ENCODE results near the gene CASKIN2. TPM values are rescaled to one million over a fixed set of nuclear protein-coding genes. Genes with fewer than 3 reads are reported as not detected.

The CASKIN2 gene
- total RNA-seq, 1 donor from 2014 or later = 13.9 TPM

GRCh38 chr17:75518983-75519537 is 3.7 kb upstream of the CASKIN2 start:
- ATAC-seq = no peak

DNA sequence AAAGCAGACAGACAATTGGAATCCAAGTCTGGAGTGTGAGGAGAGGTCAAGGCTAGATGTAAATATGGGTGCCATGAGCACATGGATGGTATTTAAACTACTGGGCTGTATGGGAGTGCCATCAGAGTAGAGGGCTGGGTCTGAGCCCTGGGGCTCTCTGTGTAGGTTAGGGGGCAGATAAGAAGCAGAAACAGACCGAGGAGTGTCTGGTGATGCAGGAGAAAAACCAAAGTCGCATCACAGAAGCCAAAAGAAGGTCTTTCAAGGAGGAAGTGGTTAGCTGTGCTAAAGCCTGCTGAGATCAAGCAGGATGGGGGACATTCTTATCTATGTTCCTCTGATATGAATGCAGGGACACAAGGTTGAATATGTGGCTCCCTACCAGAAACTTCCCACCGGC is 2.9 kb upstream of the CASKIN2 start:
- no peak for ATAC-seq

DNA sequence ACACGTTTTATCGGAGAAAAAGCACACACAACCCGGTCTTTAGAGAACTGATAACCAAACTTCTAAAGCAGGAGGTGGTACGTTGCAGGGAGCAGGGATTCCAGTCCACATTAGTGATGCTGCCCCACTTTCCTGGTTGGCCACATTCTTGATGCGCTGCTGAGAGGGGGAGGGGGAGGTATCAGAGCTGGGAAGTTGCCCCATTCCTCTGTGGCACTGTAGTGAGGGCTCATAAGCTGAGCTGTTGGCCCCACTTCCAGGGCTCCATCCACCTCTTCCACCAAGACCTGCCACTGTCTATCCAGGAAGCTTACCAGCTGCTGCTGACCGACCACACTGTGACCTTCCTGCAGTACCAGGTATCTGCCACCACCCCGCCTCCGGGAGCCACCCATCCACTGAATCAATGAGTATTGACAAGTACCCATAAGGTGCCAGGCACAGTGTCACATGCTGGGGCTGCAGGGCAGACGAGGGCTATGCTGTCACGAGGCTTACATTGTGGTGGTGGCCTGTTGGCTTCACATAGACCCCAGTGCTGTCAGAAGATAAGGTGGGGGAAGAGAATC is 2.0 kb upstream of the CASKIN2 start:
- ATAC-seq = no peak

DNA sequence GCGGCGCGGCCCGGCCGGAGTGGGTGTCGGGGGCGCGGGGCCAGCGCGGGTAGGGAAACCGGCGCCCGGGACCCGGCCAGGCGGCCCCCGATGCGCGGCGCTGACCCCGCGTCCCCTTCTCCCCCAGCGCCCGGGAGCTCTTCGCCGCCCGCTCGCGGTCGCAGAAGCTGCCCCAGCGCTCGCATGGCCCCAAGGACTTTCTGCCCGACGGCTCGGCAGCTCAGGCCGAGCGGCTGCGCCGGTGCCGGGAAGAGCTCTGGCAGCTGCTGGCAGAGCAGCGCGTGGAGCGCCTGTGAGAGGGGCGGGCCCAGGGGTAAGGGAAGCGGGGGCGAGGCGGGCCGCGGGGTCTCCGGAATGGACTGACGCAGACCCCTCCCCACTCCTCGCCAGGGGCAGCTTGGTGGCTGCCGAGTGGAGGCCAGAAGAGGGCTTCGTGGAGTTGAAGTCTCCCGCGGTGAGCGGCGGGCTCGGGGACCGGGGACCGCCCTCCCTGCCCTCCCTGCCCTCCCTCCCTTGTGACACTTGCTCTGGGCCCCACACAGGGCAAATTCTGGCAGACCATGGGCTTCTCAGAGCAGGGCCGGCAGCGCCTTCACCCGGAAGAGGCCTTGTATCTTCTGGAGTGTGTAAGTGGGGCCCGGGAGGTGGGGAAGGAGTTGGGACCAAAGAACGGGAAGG is 1.4 kb upstream of the CASKIN2 start:
- no peak for ATAC-seq

DNA sequence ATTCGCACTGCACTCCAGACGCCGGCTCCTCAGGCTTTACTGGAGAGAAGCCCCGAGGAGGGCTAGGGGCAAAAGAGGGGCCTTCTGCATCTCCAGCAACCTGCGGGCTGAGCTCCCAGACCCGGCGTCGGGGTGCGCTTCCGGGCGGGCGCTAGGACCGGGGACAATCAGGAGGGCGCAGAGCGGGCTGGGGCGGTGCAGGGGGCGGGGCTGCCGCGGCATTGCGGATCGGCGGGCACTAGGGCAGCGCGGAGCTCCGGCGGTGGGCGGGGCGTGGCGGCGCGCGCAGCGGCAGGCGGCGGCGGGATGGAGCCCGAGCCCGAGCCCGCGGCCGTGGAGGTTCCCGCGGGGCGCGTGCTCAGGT is 900 bp upstream of the CASKIN2 start, which contains the start of gene TSEN54:
TSS of gene TSEN54 (plus strand) at position 274 of the 364 bp plus-strand sequence. CDS start at position 307, 33 bp downstream.
- peak; percentile 86 for ATAC-seq

DNA sequence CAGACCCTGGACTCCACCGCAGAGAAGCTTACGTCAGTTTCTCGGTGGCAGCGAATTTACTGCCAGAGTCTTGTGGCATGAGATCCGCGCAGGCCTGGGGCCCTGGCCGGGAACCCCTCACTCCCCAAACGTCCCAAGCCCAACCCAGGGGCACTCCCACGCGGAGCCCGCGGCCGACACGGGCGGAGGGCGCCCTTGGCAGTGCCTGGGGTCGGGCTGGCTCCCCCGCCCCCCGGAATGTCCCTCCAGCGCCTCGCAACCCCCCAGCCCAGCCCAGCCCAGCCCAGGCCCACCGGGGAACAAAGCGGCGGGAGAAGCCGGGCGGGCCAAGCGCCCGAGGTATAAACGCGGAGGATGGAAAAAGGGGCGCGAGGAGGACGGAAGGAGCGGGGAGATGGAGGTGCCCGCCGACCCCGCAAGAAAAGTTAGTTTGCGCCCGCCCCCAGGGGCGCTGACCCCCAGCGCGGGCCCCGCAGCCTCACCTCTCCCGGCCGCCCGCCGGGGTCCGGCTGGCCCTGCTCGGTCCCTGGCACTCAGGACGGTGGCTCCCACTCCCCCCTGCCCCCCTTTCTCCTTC is 330 bp downstream of the CASKIN2 start:
- peak; percentile 1 for ATAC-seq

- peak; percentile 44 for ATAC-seq
Measured at GRCh38 chr17:75514299-75514918, 928 bp downstream of the CASKIN2 start.

- no peak for ATAC-seq
Measured at GRCh38 chr17:75513641-75514000, 1.7 kb downstream of the CASKIN2 start.

DNA sequence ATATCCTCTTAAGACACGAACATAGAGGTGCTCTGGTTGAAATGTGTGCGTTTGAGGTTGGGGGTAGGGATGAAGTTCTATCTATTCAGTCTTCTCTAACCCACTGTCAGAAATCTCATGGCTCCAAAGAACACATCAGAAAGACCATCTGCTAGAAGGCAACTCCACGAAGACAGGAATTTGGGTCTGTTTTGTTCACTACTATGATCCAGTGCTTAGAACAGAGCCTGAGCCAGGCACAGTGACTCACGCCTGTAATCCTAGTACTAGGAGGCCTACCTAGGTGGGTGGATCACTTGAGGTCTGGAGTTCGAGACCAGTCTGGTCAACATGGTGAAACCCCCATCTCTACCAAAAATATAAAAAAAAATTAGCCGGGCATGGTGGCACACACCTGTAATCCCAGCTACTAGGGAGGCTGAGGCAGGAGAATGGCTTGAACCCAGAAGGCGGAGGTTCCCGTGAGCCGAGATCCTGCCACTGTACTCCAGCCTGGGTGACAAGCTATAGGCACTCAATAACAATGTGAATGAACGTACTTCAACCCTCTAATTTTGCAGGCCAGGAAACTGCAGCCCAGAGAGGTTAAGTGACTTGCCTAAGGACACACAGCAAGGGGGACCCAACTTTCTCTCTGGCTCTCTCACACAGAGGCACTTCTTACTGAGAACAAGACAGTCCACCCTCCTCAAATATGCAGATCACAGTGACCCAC is 2.3 kb downstream of the CASKIN2 start:
- ATAC-seq = no peak

DNA sequence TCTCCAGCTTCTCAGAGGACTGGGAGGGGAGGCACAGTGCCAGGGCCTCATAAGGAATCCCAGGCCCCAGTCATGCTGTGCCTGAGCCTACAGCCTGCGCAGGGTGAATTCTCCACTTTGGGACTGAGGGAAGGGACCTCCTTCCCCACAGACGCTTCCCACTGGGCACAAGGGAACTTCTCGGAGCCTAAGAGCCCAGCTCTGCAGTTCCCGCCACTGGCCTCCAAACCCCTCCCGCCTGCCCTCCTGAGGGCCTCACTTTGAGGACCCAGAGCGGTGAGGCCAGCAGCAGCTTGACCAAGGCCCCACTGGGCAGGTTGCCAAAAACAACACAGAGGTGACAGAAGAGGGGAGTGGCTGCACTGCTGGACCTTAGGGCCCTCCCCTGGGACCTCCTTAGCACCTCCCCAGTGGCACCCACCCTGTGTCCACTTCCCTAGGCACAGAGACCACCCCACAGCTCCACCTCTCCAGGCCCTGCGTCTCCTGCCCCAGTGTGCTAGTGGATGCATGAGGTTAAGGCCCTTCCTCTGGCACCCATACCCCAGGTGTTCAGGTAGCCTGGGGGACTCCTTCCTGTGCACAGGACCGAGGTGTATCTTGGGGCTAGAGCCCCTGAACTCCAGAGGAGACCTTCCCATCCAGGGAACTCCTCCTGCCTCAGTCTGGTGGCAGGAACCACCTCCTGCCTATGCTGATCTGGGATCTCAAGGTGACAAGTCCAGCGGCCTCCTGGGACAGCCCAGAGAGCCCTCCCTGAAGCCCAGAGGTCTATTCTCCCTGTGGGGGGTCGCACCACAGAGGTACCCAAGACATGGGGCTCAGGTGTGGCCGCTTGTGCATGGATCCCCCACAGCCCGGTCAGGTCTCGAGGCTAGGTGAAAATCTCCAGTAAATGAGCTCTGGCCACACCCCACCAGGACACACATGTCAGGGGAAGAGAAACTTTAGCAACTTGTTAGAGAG is 3.4 kb downstream of the CASKIN2 start:
- ATAC-seq = no peak

DNA sequence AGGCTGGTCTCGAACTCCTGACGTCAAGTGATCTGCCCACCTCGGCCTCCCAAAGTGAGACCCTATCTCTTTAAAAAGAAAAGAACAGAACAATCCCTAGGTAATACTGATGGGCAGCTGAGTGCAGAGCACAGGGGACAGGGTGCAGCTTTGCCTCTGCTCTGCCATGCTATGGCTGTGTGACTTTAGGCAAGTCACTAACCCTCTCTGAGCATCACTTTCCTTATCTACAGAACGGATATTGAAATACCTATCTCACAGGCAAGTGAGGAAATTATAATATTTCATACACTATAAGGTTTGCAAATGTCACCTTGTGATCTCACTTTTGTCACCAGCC is 4.1 kb downstream of the CASKIN2 start:
- ATAC-seq = no peak

DNA sequence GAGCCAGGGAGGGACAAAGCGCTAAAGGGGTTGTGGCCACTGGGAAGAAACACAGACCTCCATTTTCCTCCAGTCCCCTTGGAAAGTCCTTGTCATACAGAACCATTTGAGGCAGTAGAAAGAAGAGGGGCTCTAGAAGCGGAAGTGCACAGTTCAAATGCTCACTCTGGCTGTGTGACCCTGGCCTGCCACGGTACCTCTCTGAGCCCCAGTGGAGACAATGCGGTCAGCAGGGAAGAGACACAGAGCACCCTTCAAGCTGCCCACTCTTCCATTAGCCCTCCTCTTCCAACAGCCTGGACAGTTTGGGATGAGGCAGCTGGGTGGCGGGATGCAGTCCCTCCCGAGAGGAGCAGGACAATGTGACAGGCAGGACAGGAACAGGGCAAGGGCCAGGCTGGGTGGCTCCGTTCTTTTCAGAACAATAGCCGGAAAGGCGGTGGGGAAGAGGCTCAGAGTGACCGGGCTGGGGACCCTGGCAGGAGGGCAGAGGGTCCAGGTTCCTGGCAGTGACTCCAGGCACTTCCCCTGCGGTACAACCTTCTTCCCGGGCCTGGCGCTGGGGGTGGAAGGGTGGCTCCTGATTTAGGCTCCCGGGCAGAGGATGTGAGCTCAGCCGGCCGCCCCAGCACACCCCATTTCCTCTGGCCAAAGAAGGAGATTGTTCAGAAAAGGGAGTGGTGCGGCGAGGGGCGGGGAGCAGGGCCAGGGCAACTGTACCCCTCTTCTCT is 5.6 kb downstream of the CASKIN2 start:
- peak; percentile 16 for ATAC-seq

- no peak for ATAC-seq
Measured at GRCh38 chr17:75508931-75509361, 6.4 kb downstream of the CASKIN2 start.

DNA sequence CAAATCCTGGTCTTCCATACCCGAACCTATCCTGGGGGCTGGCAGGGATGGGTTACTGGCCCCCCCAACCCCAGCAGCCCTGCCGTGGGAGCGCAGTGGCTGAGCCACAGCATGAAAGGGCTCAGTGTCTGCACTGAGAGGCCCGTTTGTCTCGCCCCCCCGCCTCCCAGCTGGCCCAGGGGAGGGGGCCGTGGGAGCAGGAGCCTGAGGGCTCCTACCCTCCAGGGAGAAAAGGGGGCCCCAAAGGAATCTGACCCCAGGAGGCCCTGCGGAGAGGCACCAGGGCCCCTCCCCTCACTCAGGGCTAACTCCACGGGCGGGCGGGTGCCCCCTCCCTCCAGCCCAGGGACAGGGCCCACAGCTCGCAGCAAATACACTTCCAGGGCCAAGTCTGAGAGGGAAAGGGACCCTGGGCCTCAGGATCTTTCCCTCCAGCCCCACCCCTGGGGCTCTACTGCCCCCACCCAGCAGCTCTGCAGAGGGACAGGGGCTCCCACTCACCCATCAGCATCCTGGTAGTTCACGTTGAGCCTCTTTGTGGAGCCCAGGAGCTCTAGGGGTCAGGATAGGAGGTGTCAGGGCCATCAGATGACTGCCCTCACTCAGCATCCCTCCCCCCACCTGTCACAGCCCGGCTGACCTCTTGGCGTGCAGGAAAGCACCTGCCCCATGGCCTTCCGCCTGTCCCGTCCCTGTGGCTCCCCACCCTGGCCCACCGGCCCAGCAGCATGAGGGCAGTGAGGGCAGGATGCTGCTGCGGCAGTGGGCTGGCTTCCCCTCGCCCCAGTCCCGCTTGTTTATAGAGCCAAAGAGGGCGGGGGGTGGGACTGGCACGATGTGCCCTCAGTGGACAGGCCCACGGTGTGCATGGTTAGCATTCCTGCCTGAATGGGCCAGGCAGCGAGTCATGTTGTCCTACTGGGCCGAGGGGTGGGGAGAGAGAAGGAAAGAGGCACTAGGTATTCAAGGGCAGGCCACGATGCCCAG is 7.3 kb downstream of the CASKIN2 start:
- no peak for ATAC-seq

DNA sequence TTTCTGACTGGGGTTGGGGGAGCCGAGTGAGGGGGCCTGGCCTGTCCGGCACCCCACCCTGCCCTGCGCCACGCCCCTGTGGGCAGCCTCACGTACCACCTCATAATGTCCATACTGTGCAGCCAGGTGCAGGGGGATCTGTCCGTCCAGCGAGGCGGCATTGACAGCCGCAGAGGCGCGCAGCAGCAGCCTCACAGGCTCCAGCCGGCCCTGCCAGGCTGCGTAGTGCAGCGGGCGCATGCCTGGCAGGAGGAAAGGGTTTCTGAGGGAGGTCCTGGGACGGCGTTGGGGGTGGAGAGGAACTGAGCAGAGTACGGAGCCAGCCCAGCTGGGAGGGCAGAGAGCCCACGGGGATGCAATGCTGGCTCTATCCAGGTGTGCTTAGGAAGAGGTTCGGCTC is 8.4 kb downstream of the CASKIN2 start:
- ATAC-seq = no peak

DNA sequence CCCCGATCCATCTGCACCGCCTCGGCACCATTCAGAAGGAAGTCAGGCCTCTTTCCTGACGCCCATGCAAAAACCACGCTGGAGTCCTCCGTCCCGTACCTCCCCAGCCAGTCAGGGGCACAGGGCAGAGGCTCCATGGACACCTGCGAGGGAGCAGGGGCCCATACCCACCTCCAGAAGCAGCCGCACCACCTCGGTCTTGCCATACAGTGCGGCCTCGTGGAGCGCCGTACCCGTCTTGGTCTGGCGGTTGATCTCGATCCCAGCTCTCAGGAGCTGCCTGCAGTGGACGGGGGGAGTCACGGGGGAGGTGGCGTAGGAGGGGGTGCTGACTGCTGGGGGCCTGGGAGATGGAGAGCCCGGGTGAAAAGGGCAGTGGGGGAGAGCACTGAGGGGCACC is 9.2 kb downstream of the CASKIN2 start:
- ATAC-seq = no peak

- ATAC-seq = no peak
Measured at GRCh38 chr17:75505640-75506039, 9.7 kb downstream of the CASKIN2 start.

GRCh38 chr17:75505152-75505409 is 10.3 kb downstream of the CASKIN2 start:
- ATAC-seq = no peak

GRCh38 chr17:75504347-75505151 is 10.8 kb downstream of the CASKIN2 start:
- peak; percentile 33 for ATAC-seq
